PC-3 (cell line): ENCODE data around the gene TNNT1.

ENCODE experiments used
- EZH2 ChIP-seq: fragments of 300-600 bp; sonication (generic); IDR thresholded peaks from one replicate; pipeline ENCODE4 v1.6.1; 2017; ENCODE audit warnings: antibody characterized with exemption, mild to moderate bottlenecking, low read length; ENCODE audit not compliant: unreplicated experiment
- TF ChIP-seq, protein P1 (sequence below): fragments of 300-600 bp; sonication (generic); conservative IDR thresholded peaks from 2 replicates; pipeline ENCODE4 v1.5.1; 2017; ENCODE audit warnings: antibody characterized with exemption, low read depth, mild to moderate bottlenecking, low read length

DNA sequence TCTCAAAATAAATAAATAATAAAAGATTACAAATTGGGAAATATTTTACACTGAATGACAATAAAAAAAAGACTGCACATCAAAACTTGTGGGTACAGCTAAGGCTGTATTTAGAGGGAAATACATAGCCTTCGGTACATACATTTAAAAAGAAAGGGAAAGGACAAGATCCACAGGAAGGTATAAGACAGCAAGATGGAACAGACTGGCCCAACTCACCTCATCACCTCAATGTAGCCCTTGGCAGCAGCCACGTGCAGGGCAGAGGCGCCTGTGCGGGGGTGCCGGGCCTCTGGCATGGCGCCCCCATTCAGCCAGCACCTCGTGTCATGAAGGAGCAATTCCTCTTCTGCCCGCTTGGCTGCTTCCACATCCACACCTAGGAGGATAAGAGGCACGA, 45.8 kb downstream of the TNNT1 start:
- TF ChIP-seq, protein P1, sequence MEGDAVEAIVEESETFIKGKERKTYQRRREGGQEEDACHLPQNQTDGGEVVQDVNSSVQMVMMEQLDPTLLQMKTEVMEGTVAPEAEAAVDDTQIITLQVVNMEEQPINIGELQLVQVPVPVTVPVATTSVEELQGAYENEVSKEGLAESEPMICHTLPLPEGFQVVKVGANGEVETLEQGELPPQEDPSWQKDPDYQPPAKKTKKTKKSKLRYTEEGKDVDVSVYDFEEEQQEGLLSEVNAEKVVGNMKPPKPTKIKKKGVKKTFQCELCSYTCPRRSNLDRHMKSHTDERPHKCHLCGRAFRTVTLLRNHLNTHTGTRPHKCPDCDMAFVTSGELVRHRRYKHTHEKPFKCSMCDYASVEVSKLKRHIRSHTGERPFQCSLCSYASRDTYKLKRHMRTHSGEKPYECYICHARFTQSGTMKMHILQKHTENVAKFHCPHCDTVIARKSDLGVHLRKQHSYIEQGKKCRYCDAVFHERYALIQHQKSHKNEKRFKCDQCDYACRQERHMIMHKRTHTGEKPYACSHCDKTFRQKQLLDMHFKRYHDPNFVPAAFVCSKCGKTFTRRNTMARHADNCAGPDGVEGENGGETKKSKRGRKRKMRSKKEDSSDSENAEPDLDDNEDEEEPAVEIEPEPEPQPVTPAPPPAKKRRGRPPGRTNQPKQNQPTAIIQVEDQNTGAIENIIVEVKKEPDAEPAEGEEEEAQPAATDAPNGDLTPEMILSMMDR: no peak
- TF ChIP-seq EZH2: no peak
